ENCODE results near the gene PTPRN2.
"Not testable (repeated sequence)": the region's sequence is repeated elsewhere in the genome, so short reads cannot be mapped to it uniquely, and the experiment has no call there.

The PTPRN2 gene

GRCh38 chr7:157718303-157719007, 869.2 kb downstream of the PTPRN2 start:
- DNase-seq (ENCODE audit: low read depth in 3 of 3) = no peak

- DNase-seq (ENCODE audit: low read depth in 3 of 3) = no peak
Observed at GRCh38 chr7:157717211-157718174, 870.1 kb downstream of the PTPRN2 start.

- DNase-seq (ENCODE audit: low read depth in 3 of 3) = no peak
Observed at GRCh38 chr7:157715938-157716280, 871.7 kb downstream of the PTPRN2 start.

GRCh38 chr7:157715071-157715937, 872.3 kb downstream of the PTPRN2 start:
- DNase-seq (ENCODE audit: low read depth in 3 of 3) = no peak

DNA sequence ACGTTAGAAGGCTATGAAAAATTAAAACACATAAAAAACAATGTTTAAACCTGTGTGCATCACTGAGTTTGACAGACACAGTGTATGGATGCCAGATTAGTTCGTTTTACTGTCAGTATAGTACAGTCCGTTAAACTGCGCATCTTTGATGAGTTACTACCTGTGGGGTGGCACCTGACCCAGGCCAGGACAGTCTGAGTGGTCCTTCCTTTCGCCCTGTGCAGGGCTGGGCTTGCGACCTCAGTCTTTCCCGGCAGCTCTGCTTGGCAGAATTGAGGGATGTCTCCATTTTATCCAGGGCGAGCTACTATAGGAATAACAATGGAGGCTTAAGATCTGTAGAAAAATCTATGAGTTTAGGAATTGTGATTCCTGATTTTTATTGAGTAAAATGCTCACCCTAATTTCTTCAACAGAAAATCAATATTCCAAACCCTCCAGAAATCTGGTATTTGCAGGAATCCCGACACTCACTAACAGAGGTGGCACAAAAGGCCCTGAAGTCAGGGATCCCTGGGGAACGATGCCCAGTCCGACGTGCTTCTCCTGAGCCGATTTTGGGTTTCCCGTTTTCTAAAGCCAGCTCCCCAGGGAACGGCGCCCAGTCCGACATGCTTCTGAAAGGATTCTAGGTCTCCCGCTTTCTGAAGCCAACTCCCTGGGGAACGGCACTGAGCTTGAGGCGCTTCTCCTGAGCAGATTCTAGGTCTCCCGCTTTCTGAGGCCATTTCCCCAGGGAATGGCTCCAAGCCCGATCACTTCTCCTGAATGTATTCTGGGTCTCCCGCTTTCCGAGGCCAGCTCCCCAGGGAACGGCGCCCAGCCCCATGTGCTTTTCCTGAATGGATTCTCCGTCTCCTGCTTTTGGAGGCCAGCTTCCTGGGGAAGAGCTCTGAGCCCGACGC, 873.2 kb downstream of the PTPRN2 start:
- no peak for DNase-seq (ENCODE audit: low read depth in 3 of 3)

GRCh38 chr7:157713591-157713990, 874.0 kb downstream of the PTPRN2 start:
- no peak for DNase-seq (ENCODE audit: low read depth in 3 of 3)

DNA sequence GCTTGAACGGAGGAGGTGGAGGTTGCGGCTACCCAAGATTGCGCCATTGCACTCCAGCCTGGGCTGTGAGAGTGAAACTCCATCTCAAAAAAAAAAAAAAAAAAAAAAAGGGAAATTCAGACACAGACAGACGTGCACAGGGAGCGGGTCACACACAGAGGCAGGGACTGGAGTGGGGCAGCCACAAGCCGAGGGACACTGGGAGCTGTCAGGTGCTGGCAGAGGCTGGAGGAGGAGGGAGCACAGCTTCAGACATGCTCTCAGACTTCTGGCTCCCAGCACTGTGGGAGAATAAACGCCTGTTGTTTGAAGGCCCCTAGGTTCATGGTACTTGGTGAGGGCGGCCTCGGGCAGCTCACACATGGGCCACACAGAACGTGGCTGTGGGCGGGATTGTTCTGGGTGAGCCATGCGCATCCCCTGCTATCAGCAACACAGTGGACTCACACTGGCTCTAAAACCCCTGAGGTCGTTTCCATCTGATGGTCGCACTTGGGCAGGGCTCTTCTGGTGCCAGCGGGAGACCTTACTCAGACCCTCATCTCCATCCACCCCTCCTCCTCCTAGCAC, 874.9 kb downstream of the PTPRN2 start:
- DNase-seq (ENCODE audit: low read depth in 3 of 3) = no peak

DNA sequence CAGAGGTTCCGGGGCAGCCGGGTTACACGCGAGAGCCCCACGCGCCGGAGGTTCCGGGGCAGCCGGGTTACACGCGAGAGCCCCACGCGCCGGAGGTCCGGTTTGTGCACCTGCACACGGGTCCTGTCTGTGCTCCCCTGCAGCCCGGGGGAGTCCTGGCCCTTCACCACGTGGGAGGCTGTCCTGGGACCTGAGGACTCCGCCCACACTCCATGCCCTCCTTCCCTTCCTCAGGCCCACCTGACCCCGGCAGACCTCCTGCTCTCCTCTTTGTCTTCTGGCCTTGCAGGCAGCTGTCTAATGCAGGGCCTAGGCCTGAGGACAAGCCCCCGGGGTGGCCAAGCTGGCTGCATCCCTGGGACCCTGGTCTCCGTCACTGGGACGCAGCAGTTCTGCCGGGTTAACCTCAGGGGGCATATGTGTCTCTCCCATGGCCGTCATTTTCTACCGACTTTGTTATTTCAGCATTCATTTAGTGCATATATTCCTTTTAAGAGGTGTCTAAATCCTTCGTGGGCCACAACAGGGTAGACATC, 876.2 kb downstream of the PTPRN2 start:
- no peak for DNase-seq (ENCODE audit: low read depth in 3 of 3)

DNA sequence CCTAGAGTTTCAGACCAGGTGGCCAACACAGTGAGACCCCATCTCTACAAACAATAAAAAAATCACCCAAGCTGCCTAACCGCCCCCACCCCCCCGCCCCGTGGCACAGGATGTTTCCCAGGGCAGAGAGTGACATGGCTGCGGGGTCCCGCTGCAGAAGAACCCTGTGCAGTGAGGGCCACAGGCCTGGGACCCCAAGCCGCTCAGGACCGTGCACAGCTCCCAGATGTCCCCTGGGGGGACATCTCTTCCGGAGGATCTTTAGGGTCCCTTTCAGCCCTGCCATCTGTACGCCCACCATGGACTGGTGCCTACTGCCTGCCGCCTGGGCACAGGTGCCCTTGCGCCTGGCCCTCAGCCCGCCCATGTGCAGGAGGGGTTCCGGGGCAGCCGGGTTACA, 877.2 kb downstream of the PTPRN2 start:
- DNase-seq (ENCODE audit: low read depth in 3 of 3) = no peak

- DNase-seq (ENCODE audit: low read depth in 3 of 3) = no peak
Observed at GRCh38 chr7:157709531-157710251, 877.9 kb downstream of the PTPRN2 start.

GRCh38 chr7:157708919-157709295, 878.7 kb downstream of the PTPRN2 start:
- no peak for DNase-seq (ENCODE audit: low read depth in 3 of 3)

- no peak for DNase-seq (ENCODE audit: low read depth in 3 of 3)
Observed at GRCh38 chr7:157707983-157708918, 879.4 kb downstream of the PTPRN2 start.

DNA sequence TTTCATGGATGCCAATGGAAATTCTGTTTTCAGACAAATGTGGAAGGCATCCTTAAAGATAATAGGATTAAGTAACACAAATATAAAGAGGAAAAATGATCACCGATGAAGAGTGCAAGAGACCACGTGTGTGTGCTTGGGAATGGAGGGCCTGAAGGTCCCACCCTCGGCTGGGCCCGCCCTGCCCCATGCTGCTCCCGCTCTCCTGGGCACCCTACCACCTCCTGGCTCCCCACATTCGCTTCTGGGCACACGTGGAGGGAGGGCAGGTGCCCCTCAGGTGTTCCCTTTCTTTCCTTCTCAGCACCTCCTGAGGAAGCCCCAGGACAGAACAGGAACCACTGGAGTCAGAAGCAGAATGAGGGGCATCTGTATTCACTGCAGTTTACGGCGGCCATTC, 883.3 kb downstream of the PTPRN2 start:
- DNase-seq (ENCODE audit: low read depth in 3 of 3) = no peak

- no peak for DNase-seq (ENCODE audit: low read depth in 3 of 3)
Observed at GRCh38 chr7:157703534-157704195, 884.0 kb downstream of the PTPRN2 start.

DNA sequence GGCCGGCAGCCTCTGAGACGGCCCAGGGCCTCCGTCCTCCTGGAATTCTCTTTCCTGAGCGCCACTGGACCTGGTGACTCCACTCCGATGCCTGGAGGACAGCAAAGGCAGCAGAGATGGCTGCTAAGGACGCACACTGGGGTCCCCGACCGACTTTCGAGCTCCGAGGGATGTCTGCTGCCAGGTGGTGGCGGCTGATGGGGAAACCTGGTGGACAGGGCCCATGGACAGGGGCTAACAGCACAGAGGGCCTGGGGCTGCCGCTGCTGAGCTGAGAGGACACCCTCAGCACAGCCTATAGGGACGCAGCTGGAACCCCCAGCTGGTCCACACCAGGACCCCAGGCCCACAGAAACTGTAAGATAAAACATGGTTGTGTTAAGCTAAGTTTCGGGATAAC, 884.5 kb downstream of the PTPRN2 start:
- DNase-seq (ENCODE audit: low read depth in 3 of 3) = no peak

DNA sequence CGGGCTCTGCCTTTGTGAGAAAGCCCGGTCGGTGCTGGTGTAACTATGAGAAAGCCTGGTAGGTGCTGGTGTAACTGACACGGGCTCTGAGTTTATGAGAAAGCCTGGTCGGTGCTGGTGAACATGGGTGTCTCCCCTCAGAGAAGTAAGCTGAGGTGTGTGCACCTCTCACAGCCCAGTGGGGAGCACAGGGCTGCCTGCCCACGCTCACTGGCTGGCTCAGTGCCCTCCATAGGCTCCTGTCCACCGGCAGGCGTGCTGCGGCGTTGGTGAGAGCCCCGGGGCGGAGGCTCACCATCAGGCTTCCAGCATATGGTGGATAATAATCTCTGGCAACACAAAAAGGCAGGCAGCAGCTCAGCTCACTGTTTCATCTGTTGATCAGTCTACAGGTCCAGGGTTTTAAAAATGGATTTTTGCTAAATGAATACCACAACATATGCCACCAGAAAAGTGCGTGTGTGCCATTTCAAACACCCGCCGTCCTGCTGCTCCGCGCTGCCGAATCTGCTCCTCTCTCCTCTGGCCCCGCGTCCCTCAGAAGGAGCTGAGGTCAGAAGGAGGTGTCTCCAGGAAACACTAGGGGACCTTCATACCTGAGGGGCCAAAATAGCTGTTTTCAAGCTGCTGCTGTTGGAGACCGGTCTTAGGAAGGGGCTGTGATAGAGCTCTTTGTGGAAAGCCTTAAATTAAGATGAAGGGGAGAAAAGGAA, 885.2 kb downstream of the PTPRN2 start:
- no peak for DNase-seq (ENCODE audit: low read depth in 3 of 3)

GRCh38 chr7:157701395-157702180, 886.0 kb downstream of the PTPRN2 start:
- DNase-seq (ENCODE audit: low read depth in 3 of 3) = not testable (repeated sequence)
